WI38 (cell line): ENCODE measurements around the gene CTSG.
"Not testable (repeated sequence)": the region's sequence is repeated elsewhere in the genome, so short reads cannot be mapped to it uniquely, and the experiment has no call there.

Source experiments
- H3K4me3 ChIP-seq: 2 replicates; pipeline ENCODE4 v1.5.1; 2011; ENCODE audit warnings: low read depth, mild to moderate bottlenecking, control low read depth, low read length
- CTCF ChIP-seq: IDR thresholded peaks from 2 replicates; pipeline ENCODE4 v1.5.1; 2012; ENCODE audit warnings: low read depth, mild to moderate bottlenecking, control low read depth, low read length

The CTSG gene

DNA sequence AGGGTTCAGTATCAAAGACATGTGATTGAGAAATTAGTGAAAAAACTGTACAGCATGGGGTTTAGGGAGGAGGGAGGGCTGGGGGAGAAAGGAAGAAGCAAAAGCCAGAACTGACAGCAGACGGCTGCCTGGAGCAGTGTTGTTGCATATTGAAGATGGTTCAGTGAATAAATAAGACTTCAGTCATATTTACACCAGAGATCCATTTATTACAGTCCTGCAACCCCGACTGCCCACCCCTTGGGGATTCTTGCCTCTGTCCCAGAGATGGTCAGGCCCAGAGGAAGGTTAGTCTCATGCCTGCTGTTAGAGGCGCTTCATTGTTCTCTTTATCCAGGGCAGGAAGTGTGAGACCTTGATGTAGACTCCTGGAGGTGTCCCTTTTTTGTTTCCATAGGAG is 30.2 kb upstream of the CTSG start:
- no peak for TF ChIP-seq CTCF
- H3K4me3 ChIP-seq, result no peak overlapping the region

- no peak overlapping the region for H3K4me3 ChIP-seq
- TF ChIP-seq CTCF, result peak; percentile 47
Observed at GRCh38 chr14:24605435-24606190, 29.6 kb upstream of the CTSG start.

DNA sequence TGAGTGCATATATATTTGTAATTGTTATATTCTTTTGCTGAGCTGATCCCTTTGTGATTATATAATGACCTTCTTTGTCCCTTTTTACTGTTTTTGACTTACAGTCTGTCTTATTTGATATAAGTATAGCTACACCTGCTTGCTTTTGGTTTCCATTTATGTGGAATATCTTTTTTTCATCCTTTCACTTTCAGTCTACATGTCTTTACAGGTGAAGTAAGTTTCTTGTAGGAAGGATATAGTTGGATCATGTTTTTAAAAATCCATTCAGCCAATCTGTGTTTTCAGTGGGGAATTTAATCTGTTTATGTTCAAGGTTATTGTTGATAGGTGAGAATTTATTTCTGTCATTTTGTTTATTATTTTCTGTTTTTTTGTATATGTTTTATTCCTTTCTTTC is 21.4 kb upstream of the CTSG start:
- H3K4me3 ChIP-seq, result no peak overlapping the region
- TF ChIP-seq CTCF, result no peak

- no peak overlapping the region for H3K4me3 ChIP-seq
- TF ChIP-seq CTCF, result no peak
Observed at GRCh38 chr14:24595073-24595808, 19.2 kb upstream of the CTSG start.

DNA sequence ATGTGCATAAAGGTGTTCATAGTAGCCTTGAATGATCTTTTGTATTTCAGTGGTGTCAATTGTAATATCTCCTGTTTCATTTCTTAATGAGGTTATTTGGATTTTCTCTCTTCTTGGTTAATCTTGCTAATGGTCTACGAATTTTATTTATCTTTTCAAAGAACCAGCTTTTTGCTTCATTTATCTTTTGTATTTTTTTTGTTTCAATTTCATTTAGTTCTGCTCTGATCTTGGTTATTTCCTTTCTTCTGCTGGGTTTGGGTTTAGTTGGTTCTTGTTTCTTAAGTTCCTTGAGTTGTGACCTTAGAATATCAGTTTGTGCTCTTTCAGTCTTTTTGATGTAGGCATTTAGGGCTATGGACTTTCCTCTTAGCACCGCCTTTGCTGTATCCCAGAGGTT is 15.0 kb upstream of the CTSG start:
- H3K4me3 ChIP-seq, result not testable (repeated sequence)

DNA sequence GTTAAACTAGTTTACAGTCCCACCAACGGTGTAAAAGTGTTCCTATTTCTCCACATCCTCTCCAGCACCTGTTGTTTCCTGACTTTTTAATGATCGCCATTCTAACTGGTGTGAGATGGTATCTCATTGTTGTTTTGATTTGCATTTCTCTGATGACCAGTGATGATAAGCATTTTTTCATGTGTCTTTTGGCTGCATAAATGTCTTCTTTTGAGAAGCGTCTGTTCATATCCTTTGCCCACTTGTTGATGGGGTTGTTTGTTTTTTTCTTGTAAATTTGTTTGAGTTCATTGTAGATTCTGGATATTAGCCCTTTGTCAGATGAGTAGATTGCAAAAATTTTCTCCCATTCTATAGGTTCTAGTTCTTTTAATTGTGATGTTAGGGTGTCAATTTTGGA is 8.4 kb upstream of the CTSG start:
- H3K4me3 ChIP-seq, result not testable (repeated sequence)

GRCh38 chr14:24578558-24578957 is 2.5 kb upstream of the CTSG start:
- H3K4me3 ChIP-seq, result no peak overlapping the region
- TF ChIP-seq CTCF, result no peak

GRCh38 chr14:24576771-24577170 is 721 bp upstream of the CTSG start:
- H3K4me3 ChIP-seq, result no peak overlapping the region
- no peak for TF ChIP-seq CTCF
